Adrenal gland (tissue), 5 donors: Measurements from ENCODE around the gene STAT5B.
"Not testable (repeated sequence)": the region's sequence is repeated elsewhere in the genome, so short reads cannot be mapped to it uniquely, and the experiment has no call there.

ENCODE experiments used
- CTCF ChIP-seq, 6 experiments: fragments of 450-650 bp in 4 of 6; fragments of 200-600 bp in 2 of 6; sonication (generic) in 1 of 6; IDR thresholded peaks; 1 replicate in 5 of 6; 2 replicates in 1 of 6; pipeline versions ENCODE4 v1.5.1 to v1.8.0; 2016 to 2021; ENCODE audit warnings: antibody characterized with exemption in 6 of 6, mild to moderate bottlenecking in 2 of 6, moderate library complexity in 1 of 6
- POLR2A ChIP-seq, 2 donors: fragments of 450-650 bp; IDR thresholded peaks; one replicate each; pipeline ENCODE4 v1.6.1; 2017; ENCODE audit warnings: antibody characterized with exemption in 2 of 2, mild to moderate bottlenecking in 2 of 2, moderate library complexity in 1 of 2
- donor health status: DM: no; HTN: no; CAD: no.

GRCh38 chr17:42299361-42299760, 23.2 kb upstream of the STAT5B start:
- TF ChIP-seq CTCF, POLR2A (IDR thresholded peaks at IDR 0.05): not testable (repeated sequence)
